ENCODE measurements around the gene PIP. TPM values are rescaled to one million over a fixed set of nuclear protein-coding genes. Genes with fewer than 3 reads are reported as not detected.

Gene PIP
- total and polyA plus RNA-seq, 9 of the 15 experiments (the other 6 are each of a cell fraction or from before 2014, with no cell fraction given): not detected

DNA sequence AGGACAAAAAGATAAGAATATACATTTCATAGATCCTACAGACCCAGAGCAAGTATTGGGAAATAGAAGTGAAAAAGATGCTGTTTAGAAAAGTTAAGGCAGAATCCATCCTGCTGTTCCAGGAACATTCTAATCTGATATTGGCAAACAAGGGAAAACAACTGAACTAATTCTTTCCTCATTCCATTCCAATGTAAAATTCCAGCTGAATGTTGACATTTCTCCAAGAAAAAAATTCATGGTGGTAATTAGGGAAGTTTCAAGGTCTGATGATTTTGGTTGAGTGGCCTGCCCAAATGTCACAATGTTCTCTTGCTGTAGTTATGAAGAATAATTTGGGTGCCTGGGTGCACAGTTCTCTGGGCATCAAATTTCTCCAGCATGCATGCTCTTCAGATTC lies 15.2 kb downstream of the PIP start:
- no peak for ATAC-seq
- intact Hi-C loops (cut with micrococcal nuclease): no loop called here
- H3K36me3 ChIP-seq (ENCODE audit: control insufficient read depth, insufficient read depth, low read length): no peaks in the 10 kb centered on the region
- TF ChIP-seq, protein P1, sequence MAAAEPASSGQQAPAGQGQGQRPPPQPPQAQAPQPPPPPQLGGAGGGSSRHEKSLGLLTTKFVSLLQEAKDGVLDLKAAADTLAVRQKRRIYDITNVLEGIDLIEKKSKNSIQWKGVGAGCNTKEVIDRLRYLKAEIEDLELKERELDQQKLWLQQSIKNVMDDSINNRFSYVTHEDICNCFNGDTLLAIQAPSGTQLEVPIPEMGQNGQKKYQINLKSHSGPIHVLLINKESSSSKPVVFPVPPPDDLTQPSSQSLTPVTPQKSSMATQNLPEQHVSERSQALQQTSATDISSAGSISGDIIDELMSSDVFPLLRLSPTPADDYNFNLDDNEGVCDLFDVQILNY (CRISPR knock-in tag; IDR thresholded peaks at IDR 0.05): no peak
- TF ChIP-seq, protein P2, sequence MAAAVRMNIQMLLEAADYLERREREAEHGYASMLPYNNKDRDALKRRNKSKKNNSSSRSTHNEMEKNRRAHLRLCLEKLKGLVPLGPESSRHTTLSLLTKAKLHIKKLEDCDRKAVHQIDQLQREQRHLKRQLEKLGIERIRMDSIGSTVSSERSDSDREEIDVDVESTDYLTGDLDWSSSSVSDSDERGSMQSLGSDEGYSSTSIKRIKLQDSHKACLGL (CRISPR knock-in tag; IDR thresholded peaks at IDR 0.05; ENCODE audit: borderline replicate concordance, poor library complexity, severe bottlenecking): no peak
- TF ChIP-seq ZNF444 (CRISPR knock-in tag; IDR thresholded peaks at IDR 0.05) (no peak), NR3C1 (CRISPR knock-in tag; IDR thresholded peaks at IDR 0.05) (no peak), NKRF (IDR thresholded peaks at IDR 0.05; ENCODE audit: borderline replicate concordance) (no peak), COPS2 (conservative IDR thresholded peaks at IDR 0.05) (no peak), CAMTA2 (CRISPR knock-in tag; conservative IDR thresholded peaks at IDR 0.05) (no peak), RCOR1 (IDR thresholded peaks at IDR 0.05; ENCODE audit: borderline replicate concordance in 1 of 2, low read depth in 2 of 2, low read length in 2 of 2) (no peak), CTBP1 (IDR thresholded peaks at IDR 0.05; ENCODE audit: borderline replicate concordance) (no peak), MYNN (IDR thresholded peaks at IDR 0.05) (no peak), MYNN (CRISPR knock-in tag; IDR thresholded peaks at IDR 0.05) (no peak), ADNP (tag; IDR thresholded peaks at IDR 0.05) (no peak), ZNF12 (CRISPR knock-in tag; IDR thresholded peaks at IDR 0.05) (no peak), C11orf30 (IDR thresholded peaks at IDR 0.05; ENCODE audit: low read depth) (no peak), ATF4 (CRISPR knock-in tag; IDR thresholded peaks at IDR 0.05) (no peak), RBM17 (IDR thresholded peaks at IDR 0.05; ENCODE audit: borderline replicate concordance, low read depth, low read length) (no peak)
- TF ChIP-seq, protein P3, sequence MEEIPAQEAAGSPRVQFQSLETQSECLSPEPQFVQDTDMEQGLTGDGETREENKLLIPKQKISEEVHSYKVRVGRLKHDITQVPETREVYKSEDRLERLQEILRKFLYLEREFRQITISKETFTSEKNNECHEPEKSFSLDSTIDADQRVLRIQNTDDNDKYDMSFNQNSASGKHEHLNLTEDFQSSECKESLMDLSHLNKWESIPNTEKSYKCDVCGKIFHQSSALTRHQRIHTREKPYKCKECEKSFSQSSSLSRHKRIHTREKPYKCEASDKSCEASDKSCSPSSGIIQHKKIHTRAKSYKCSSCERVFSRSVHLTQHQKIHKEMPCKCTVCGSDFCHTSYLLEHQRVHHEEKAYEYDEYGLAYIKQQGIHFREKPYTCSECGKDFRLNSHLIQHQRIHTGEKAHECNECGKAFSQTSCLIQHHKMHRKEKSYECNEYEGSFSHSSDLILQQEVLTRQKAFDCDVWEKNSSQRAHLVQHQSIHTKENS (CRISPR knock-in tag; IDR thresholded peaks at IDR 0.05): no peak

More for the DNA sequence above, 15.2 kb downstream of the PIP start:
- Histone ChIP-seq H3K4me3 (no peak overlapping the region), H3K27ac (ENCODE audit: extremely low read depth, low read depth, low read length) (no peak overlapping the region), H3K9me1 (ENCODE audit: control insufficient read depth, insufficient read depth, low read length) (no peaks in the 10 kb centered on the region), H3K9me3 (replicated peaks; ENCODE audit: control insufficient read depth, insufficient read depth, low read depth, low read length) (no peaks in the 10 kb centered on the region), H3K27me3 (ENCODE audit: control insufficient read depth in 2 of 2, insufficient read depth in 2 of 2, low read length in 2 of 2) (0 out of 5 replicates have a peak, but pooled peaks cover 0 to 2% of the 10 kb centered on the region in 2 experiments), H3K79me2 (ENCODE audit: control insufficient read depth, insufficient read depth, low read length) (no peaks in the 10 kb centered on the region), H3K4me1 (replicated peaks in 1 of 2; ENCODE audit: control insufficient read depth in 2 of 2, insufficient read depth in 2 of 2, low read length in 2 of 2) (no peaks in the 10 kb centered on the region), H4K20me1 (replicated peaks; ENCODE audit: control insufficient read depth, insufficient read depth, low read length) (no peaks in the 10 kb centered on the region), H3K9ac (ENCODE audit: insufficient read depth in 1 of 2, low read depth in 2 of 2, low read length in 2 of 2) (no peak overlapping the region), H2AFZ (ENCODE audit: low read depth, low read length) (no peak overlapping the region), H3K4me2 (ENCODE audit: insufficient read depth, low read length) (no peak overlapping the region)
- BruUV-seq (replicated peaks): no TSS peak
- in situ Hi-C loops (cut with MboI): no loop called here
- no peak for DNase-seq (ENCODE audit: extremely low read depth in 1 of 4, low spot score in 3 of 4)
- POLR2A ChIA-PET: no interaction called here
- CTCF ChIA-PET (ENCODE audit: low intra/inter-chr PET ratio): no interaction called here
- no peak for FAIRE-seq
